Endodermal cell (in vitro differentiated cells): ENCODE data around the gene SETMAR. TPM values are rescaled to one million over a fixed set of nuclear protein-coding genes. Genes with fewer than 3 reads are reported as not detected.

Source experiments
- DNase-seq: peaks from one replicate; pipeline ENCODE4 v3.0.0-alpha.2; 2017
- H3K27ac ChIP-seq: 2 replicates; pipeline ENCODE4 v1.5.1; 2013; ENCODE audit warnings: mild to moderate bottlenecking, low read depth, low read length, moderate library complexity
- H3K27me3 ChIP-seq: 2 replicates; pipeline ENCODE4 v1.6.1; 2013; ENCODE audit warnings: mild to moderate bottlenecking, low read length, moderate library complexity; ENCODE audit not compliant: insufficient read depth, control insufficient read depth, poor library complexity, severe bottlenecking
- H3K36me3 ChIP-seq: 2 replicates; pipeline ENCODE4 v1.7.0; 2013; ENCODE audit warnings: mild to moderate bottlenecking, low read length, moderate library complexity; ENCODE audit not compliant: control insufficient read depth, insufficient read depth
- H3K4me1 ChIP-seq: one replicate; pipeline ENCODE4 v1.7.0; 2013; ENCODE audit warnings: low read length; ENCODE audit not compliant: control insufficient read depth, insufficient read depth
- H3K4me3 ChIP-seq: 2 replicates; pipeline ENCODE4 v1.5.1; 2013; ENCODE audit warnings: mild to moderate bottlenecking, low read length, moderate library complexity
- H3K9ac ChIP-seq: 2 replicates; pipeline ENCODE4 v1.6.1; 2013; ENCODE audit warnings: mild to moderate bottlenecking, low read length, moderate library complexity; ENCODE audit not compliant: poor library complexity, severe bottlenecking; ENCODE audit errors: extremely low read depth
- H3K9me3 ChIP-seq: 2 replicates; pipeline ENCODE4 v1.6.1; 2013; ENCODE audit warnings: mild to moderate bottlenecking, low read length, moderate library complexity; ENCODE audit not compliant: control insufficient read depth
- H3K27ac Mint-ChIP-seq: 2 replicates; pipeline ENCODE4 v1.8.0; 2020; ENCODE audit warnings: mixed read lengths
- H3K27me3 Mint-ChIP-seq: 2 replicates; pipeline ENCODE4 v1.8.0; 2021; ENCODE audit warnings: mild to moderate bottlenecking, mixed read lengths; ENCODE audit not compliant: insufficient read depth
- H3K36me3 Mint-ChIP-seq: 2 replicates; pipeline ENCODE4 v1.8.0; 2020; ENCODE audit warnings: low read depth, mixed read lengths
- H3K4me1 Mint-ChIP-seq: 2 replicates; pipeline ENCODE4 v1.8.0; 2020; ENCODE audit warnings: mixed read lengths
- H3K4me3 Mint-ChIP-seq: 2 replicates; pipeline ENCODE4 v1.8.0; 2020; ENCODE audit warnings: mild to moderate bottlenecking, moderate library complexity, mixed read lengths
- H3K9me3 Mint-ChIP-seq: 2 replicates; pipeline ENCODE4 v1.8.0; 2020; ENCODE audit warnings: mild to moderate bottlenecking, mixed read lengths
- WGBS, 2 experiments: methylation state at CpG; one replicate each; pipeline versions ENCODE4 v1.1.5 to v1.1.7; 2013; ENCODE audit warnings: missing lambda C conversion rate in 2 of 2, mixed read lengths in 1 of 2; ENCODE audit not compliant: insufficient coverage in 1 of 2, insufficient read length in 1 of 2; 5-methylcytosine and 5-hydroxymethylcytosine counted together
- total RNA-seq, 2 donors: library from RNA; stranded (reverse); fragmentation: NEBNext Ultra II Directional in 1 of 2; extraction: Animal tissue kit (Norgen Biotek cat#: 25700) in 1 of 2; gene quantifications; 2 replicates in 1 of 2; 3 replicates in 1 of 2; pipeline ENCODE4 v1.2.1, GENCODE V29; 2021
- TF ChIP-seq, protein P1 (sequence below): fragments of 200-600 bp; sonication (generic); conservative IDR thresholded peaks from 2 replicates; pipeline ENCODE4 v1.5.0; 2021; ENCODE audit warnings: antibody characterized with exemption, mild to moderate bottlenecking

The SETMAR gene
- total RNA-seq, 2 donors from 2014 or later = 18.8 to 20.9 TPM

- Histone ChIP-seq H3K27me3 (no peaks in the 10 kb centered on the region), H3K27ac (no peak overlapping the region), H3K4me1 (no peaks in the 10 kb centered on the region), H3K36me3 (no peaks in the 10 kb centered on the region), H3K9ac (no peak overlapping the region), H3K9me3 (peaks cover 19% of the 10 kb centered on the region), H3K4me3 (no peak overlapping the region)
- H3K9me3 Mint-ChIP-seq = peaks cover 30% of the 10 kb centered on the region
- H3K4me1 Mint-ChIP-seq = peaks cover 12% of the 10 kb centered on the region
- no peak overlapping the region for H3K27ac Mint-ChIP-seq
- WGBS, 2 experiments = 83 to 88% methylated on average over 2 to 3 of the region's 3 CpGs
- peaks cover 14% of the 10 kb centered on the region for H3K36me3 Mint-ChIP-seq
- no peaks in the 10 kb centered on the region for H3K27me3 Mint-ChIP-seq
- DNase-seq = no peak
- TF ChIP-seq, protein P1, sequence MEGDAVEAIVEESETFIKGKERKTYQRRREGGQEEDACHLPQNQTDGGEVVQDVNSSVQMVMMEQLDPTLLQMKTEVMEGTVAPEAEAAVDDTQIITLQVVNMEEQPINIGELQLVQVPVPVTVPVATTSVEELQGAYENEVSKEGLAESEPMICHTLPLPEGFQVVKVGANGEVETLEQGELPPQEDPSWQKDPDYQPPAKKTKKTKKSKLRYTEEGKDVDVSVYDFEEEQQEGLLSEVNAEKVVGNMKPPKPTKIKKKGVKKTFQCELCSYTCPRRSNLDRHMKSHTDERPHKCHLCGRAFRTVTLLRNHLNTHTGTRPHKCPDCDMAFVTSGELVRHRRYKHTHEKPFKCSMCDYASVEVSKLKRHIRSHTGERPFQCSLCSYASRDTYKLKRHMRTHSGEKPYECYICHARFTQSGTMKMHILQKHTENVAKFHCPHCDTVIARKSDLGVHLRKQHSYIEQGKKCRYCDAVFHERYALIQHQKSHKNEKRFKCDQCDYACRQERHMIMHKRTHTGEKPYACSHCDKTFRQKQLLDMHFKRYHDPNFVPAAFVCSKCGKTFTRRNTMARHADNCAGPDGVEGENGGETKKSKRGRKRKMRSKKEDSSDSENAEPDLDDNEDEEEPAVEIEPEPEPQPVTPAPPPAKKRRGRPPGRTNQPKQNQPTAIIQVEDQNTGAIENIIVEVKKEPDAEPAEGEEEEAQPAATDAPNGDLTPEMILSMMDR = no peak
- no peak overlapping the region for H3K4me3 Mint-ChIP-seq
Measured at GRCh38 chr3:4332574-4332973, 29.4 kb downstream of the SETMAR start.

GRCh38 chr3:4332991-4333390 is 29.8 kb downstream of the SETMAR start:
- TF ChIP-seq, protein P1 = no peak
- peaks cover 14% of the 10 kb centered on the region for H3K36me3 Mint-ChIP-seq
- Histone ChIP-seq H3K4me3 (no peak overlapping the region), H3K27ac (no peak overlapping the region), H3K9me3 (peaks cover 15% of the 10 kb centered on the region), H3K36me3 (no peaks in the 10 kb centered on the region), H3K27me3 (no peaks in the 10 kb centered on the region), H3K9ac (no peak overlapping the region), H3K4me1 (no peaks in the 10 kb centered on the region)
- no peak overlapping the region for H3K27ac Mint-ChIP-seq
- no peaks in the 10 kb centered on the region for H3K27me3 Mint-ChIP-seq
- 96% methylated on average over 3 of the region's 3 CpGs; no CpG with 5 or more reads in 1 of the 2 experiments for WGBS, 2 experiments
- DNase-seq = no peak
- peaks cover 12% of the 10 kb centered on the region for H3K4me1 Mint-ChIP-seq
- no peak overlapping the region for H3K4me3 Mint-ChIP-seq
- peaks cover 26% of the 10 kb centered on the region for H3K9me3 Mint-ChIP-seq

DNA sequence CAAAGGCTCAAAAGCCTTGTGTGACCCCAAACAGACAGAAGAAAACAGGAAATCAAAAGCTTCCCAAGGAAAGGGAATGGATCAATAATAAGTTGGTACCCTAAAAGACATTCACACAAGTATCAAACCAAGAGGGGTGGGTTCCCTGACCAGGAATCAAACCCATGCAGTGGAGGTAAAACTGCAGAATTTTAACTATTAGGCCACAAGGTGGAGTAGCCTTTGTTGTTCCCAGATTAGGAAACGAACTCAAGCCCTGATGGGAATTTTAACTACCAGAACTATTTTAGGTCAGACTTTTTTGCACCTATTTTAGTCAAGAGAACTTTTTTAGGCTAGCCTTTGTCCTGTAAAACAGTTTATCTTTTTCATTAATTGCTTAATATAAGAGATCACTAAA is 31.4 kb downstream of the SETMAR start:
- H3K4me3 Mint-ChIP-seq = no peak overlapping the region
- Histone ChIP-seq H3K4me3 (no peak overlapping the region), H3K27me3 (no peaks in the 10 kb centered on the region), H3K9me3 (peaks cover 2% of the 10 kb centered on the region), H3K9ac (no peak overlapping the region), H3K27ac (no peak overlapping the region), H3K4me1 (no peaks in the 10 kb centered on the region), H3K36me3 (no peaks in the 10 kb centered on the region)
- H3K4me1 Mint-ChIP-seq = peaks cover 12% of the 10 kb centered on the region
- 70 to 78% methylated on average over 1 of the region's 1 CpG for WGBS, 2 experiments
- TF ChIP-seq, protein P1 = peak; percentile 64
- peaks cover 12% of the 10 kb centered on the region for H3K9me3 Mint-ChIP-seq
- DNase-seq = no peak
- H3K27ac Mint-ChIP-seq = no peak overlapping the region
- H3K36me3 Mint-ChIP-seq = peaks cover 6% of the 10 kb centered on the region
- no peaks in the 10 kb centered on the region for H3K27me3 Mint-ChIP-seq
